Endodermal cell (in vitro differentiated cells): ENCODE results near the gene ADCY3. TPM values are rescaled to one million over a fixed set of nuclear protein-coding genes. Genes with fewer than 3 reads are reported as not detected.
"Not testable (repeated sequence)": the region's sequence is repeated elsewhere in the genome, so short reads cannot be mapped to it uniquely, and the experiment has no call there.

ENCODE experiments used
- DNase-seq: peaks from one replicate; pipeline ENCODE4 v3.0.0-alpha.2; 2017
- H3K27ac ChIP-seq: 2 replicates; pipeline ENCODE4 v1.5.1; 2013; ENCODE audit warnings: mild to moderate bottlenecking, low read depth, low read length, moderate library complexity
- H3K27me3 ChIP-seq: 2 replicates; pipeline ENCODE4 v1.6.1; 2013; ENCODE audit warnings: mild to moderate bottlenecking, low read length, moderate library complexity; ENCODE audit not compliant: insufficient read depth, control insufficient read depth, poor library complexity, severe bottlenecking
- H3K36me3 ChIP-seq: 2 replicates; pipeline ENCODE4 v1.7.0; 2013; ENCODE audit warnings: mild to moderate bottlenecking, low read length, moderate library complexity; ENCODE audit not compliant: control insufficient read depth, insufficient read depth
- H3K4me1 ChIP-seq: one replicate; pipeline ENCODE4 v1.7.0; 2013; ENCODE audit warnings: low read length; ENCODE audit not compliant: control insufficient read depth, insufficient read depth
- H3K4me3 ChIP-seq: 2 replicates; pipeline ENCODE4 v1.5.1; 2013; ENCODE audit warnings: mild to moderate bottlenecking, low read length, moderate library complexity
- H3K9ac ChIP-seq: 2 replicates; pipeline ENCODE4 v1.6.1; 2013; ENCODE audit warnings: mild to moderate bottlenecking, low read length, moderate library complexity; ENCODE audit not compliant: poor library complexity, severe bottlenecking; ENCODE audit errors: extremely low read depth
- H3K9me3 ChIP-seq: 2 replicates; pipeline ENCODE4 v1.6.1; 2013; ENCODE audit warnings: mild to moderate bottlenecking, low read length, moderate library complexity; ENCODE audit not compliant: control insufficient read depth
- H3K27ac Mint-ChIP-seq: 2 replicates; pipeline ENCODE4 v1.8.0; 2020; ENCODE audit warnings: mixed read lengths
- H3K27me3 Mint-ChIP-seq: 2 replicates; pipeline ENCODE4 v1.8.0; 2021; ENCODE audit warnings: mild to moderate bottlenecking, mixed read lengths; ENCODE audit not compliant: insufficient read depth
- H3K36me3 Mint-ChIP-seq: 2 replicates; pipeline ENCODE4 v1.8.0; 2020; ENCODE audit warnings: low read depth, mixed read lengths
- H3K4me1 Mint-ChIP-seq: 2 replicates; pipeline ENCODE4 v1.8.0; 2020; ENCODE audit warnings: mixed read lengths
- H3K4me3 Mint-ChIP-seq: 2 replicates; pipeline ENCODE4 v1.8.0; 2020; ENCODE audit warnings: mild to moderate bottlenecking, moderate library complexity, mixed read lengths
- H3K9me3 Mint-ChIP-seq: 2 replicates; pipeline ENCODE4 v1.8.0; 2020; ENCODE audit warnings: mild to moderate bottlenecking, mixed read lengths
- CTCF ChIP-seq: fragments of 200-600 bp; sonication (generic); conservative IDR thresholded peaks from 2 replicates; pipeline ENCODE4 v1.5.0; 2021; ENCODE audit warnings: antibody characterized with exemption, mild to moderate bottlenecking
- WGBS, 2 experiments: methylation state at CpG; one replicate each; pipeline versions ENCODE4 v1.1.5 to v1.1.7; 2013; ENCODE audit warnings: missing lambda C conversion rate in 2 of 2, mixed read lengths in 1 of 2; ENCODE audit not compliant: insufficient coverage in 1 of 2, insufficient read length in 1 of 2; 5-methylcytosine and 5-hydroxymethylcytosine counted together
- total RNA-seq, 2 donors: library from RNA; stranded (reverse); fragmentation: NEBNext Ultra II Directional in 1 of 2; extraction: Animal tissue kit (Norgen Biotek cat#: 25700) in 1 of 2; gene quantifications; 2 replicates in 1 of 2; 3 replicates in 1 of 2; pipeline ENCODE4 v1.2.1, GENCODE V29; 2021

The ADCY3 gene
- total RNA-seq, 2 donors from 2014 or later: 29.8 to 41.2 TPM

GRCh38 chr2:24837996-24838513, 82.0 kb downstream of the ADCY3 start:
- Histone ChIP-seq H3K9ac (no peak overlapping the region), H3K9me3 (peaks cover 6% of the 10 kb centered on the region), H3K4me3 (no peak overlapping the region), H3K36me3 (peaks cover 4% of the 10 kb centered on the region), H3K27me3 (no peaks in the 10 kb centered on the region), H3K4me1 (no peaks in the 10 kb centered on the region), H3K27ac (no peak overlapping the region)
- peaks cover 5% of the 10 kb centered on the region for H3K4me1 Mint-ChIP-seq
- no peak overlapping the region for H3K27ac Mint-ChIP-seq
- H3K9me3 Mint-ChIP-seq: peaks cover 1% of the 10 kb centered on the region
- H3K27me3 Mint-ChIP-seq: no peaks in the 10 kb centered on the region
- H3K4me3 Mint-ChIP-seq: no peak overlapping the region
- 93 to 100% methylated on average over 3 to 5 of the region's 5 CpGs for WGBS, 2 experiments
- peaks cover 27% of the 10 kb centered on the region for H3K36me3 Mint-ChIP-seq
- TF ChIP-seq CTCF: no peak
- no peak for DNase-seq

DNA sequence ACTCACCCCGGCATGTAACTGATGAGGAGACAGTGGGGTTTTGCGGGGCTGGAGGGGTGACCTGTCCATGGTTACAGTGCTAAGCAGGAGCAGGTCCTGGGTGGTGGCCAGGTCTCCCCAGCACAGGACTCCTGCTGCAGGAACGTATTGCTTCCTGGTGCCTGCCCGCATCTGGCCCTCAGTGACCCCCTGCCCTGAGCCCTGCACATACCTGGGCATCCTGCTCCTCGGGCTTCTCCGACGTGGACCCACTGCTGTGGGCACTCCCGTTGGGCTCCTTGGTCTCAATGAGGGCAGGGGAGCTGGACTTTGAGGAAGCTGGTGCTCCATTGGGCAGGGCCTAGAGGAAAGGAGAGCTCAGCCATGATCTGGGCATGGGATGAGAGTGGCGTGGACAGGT, 83.3 kb downstream of the ADCY3 start:
- TF ChIP-seq CTCF: no peak
- WGBS, 2 experiments: 92 to 93% methylated on average over 5 to 9 of the region's 9 CpGs
- Histone ChIP-seq H3K9ac (no peak overlapping the region), H3K4me1 (no peaks in the 10 kb centered on the region), H3K27ac (no peak overlapping the region), H3K4me3 (no peak overlapping the region), H3K9me3 (peaks cover 6% of the 10 kb centered on the region), H3K27me3 (no peaks in the 10 kb centered on the region), H3K36me3 (peaks cover 4% of the 10 kb centered on the region)
- Mint-ChIP-seq H3K27me3 (no peaks in the 10 kb centered on the region), H3K4me3 (no peak overlapping the region), H3K27ac (no peak overlapping the region), H3K9me3 (peaks cover 1% of the 10 kb centered on the region), H3K4me1 (peaks cover 13% of the 10 kb centered on the region), H3K36me3 (peaks cover 27% of the 10 kb centered on the region)
- no peak for DNase-seq

DNA sequence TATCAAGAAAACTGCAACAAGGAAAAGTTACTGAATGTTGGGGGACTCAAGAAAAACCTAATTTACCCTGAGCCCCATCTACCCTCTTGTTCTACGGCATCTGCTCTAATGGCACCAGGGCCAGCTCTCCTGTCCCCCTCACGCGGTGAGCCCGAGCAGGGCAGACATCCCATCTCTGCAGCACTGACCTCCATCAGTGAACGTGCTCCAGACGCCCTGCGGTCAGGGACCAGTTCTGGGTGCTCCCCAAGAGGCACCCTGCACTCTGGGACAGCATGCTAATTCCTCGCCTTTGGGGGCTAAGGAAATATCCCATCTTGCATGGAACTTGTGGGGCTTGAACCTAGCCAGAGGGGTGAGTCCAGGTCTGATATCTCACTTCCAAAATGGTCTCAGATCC, 83.8 kb downstream of the ADCY3 start:
- H3K36me3 Mint-ChIP-seq: peaks cover 27% of the 10 kb centered on the region
- H3K4me1 Mint-ChIP-seq: peaks cover 13% of the 10 kb centered on the region
- no peaks in the 10 kb centered on the region for H3K27me3 ChIP-seq
- H3K4me3 ChIP-seq: no peak overlapping the region
- H3K27ac Mint-ChIP-seq: no peak overlapping the region
- no peak for TF ChIP-seq CTCF
- H3K4me3 Mint-ChIP-seq: no peak overlapping the region
- peaks cover 6% of the 10 kb centered on the region for H3K9me3 ChIP-seq
- H3K27me3 Mint-ChIP-seq: no peaks in the 10 kb centered on the region
- 95 to 98% methylated on average over 8 of the region's 8 CpGs for WGBS, 2 experiments
- peaks cover 4% of the 10 kb centered on the region for H3K36me3 ChIP-seq
- no peak overlapping the region for H3K9ac ChIP-seq
- no peaks in the 10 kb centered on the region for H3K4me1 ChIP-seq
- DNase-seq: no peak
- no peak overlapping the region for H3K27ac ChIP-seq
- H3K9me3 Mint-ChIP-seq: peaks cover 1% of the 10 kb centered on the region

GRCh38 chr2:24835411-24835810, 84.6 kb downstream of the ADCY3 start:
- not testable (repeated sequence) for H3K27ac Mint-ChIP-seq, H3K27me3 Mint-ChIP-seq, DNase-seq, H3K4me3 ChIP-seq, H3K4me3 Mint-ChIP-seq, H3K9me3 ChIP-seq, H3K9ac ChIP-seq, H3K9me3 Mint-ChIP-seq, H3K27me3 ChIP-seq, H3K27ac ChIP-seq, H3K36me3 ChIP-seq, H3K4me1 ChIP-seq
- peaks cover 13% of the 10 kb centered on the region for H3K4me1 Mint-ChIP-seq
- 77 to 87% methylated on average over 3 to 8 of the region's 8 CpGs for WGBS, 2 experiments
- H3K36me3 Mint-ChIP-seq: peaks cover 26% of the 10 kb centered on the region
